CD4-positive, alpha-beta T cell (primary cell): ENCODE results near the gene BANF1. TPM values are rescaled to one million over a fixed set of nuclear protein-coding genes. Genes with fewer than 3 reads are reported as not detected.

Experiments
- ATAC-seq: fragments of 200-7000 bp; cut with Tn5 transposase; one replicate; pipeline ENCODE4 v1.10.0; 2022; ENCODE audit warnings: mild to moderate bottlenecking; ENCODE audit not compliant: poor library complexity
- CTCF ChIA-PET: fragments of 350-600 bp; sonication (Branson Sonifier 250); formaldehyde crosslinking; loops from one replicate; lab custom pipeline; 2021; ENCODE audit warnings: antibody characterized with exemption, inconsistent platforms; lab: Charles Lee
- POLR2A ChIA-PET: fragments of 350-600 bp; sonication (Branson Sonifier 250); formaldehyde crosslinking; loops from one replicate; lab custom pipeline; 2021; ENCODE audit warnings: antibody characterized with exemption, inconsistent platforms; lab: Charles Lee
- DNase-seq, 14 experiments: peaks; one replicate each; pipeline ENCODE4 v3.0.0-alpha.2; 2013 to 2020; ENCODE audit warnings: mixed read lengths in 2 of 14
- H3K27ac ChIP-seq, 2 donors: one replicate each; pipeline versions ENCODE4 v1.5.1 to v1.7.0; 2013; ENCODE audit warnings: low read length in 2 of 2, low read depth in 1 of 2, mild to moderate bottlenecking in 1 of 2
- H3K27me3 ChIP-seq, 2 experiments: 1 replicate in 1 of 2; 2 replicates in 1 of 2; pipeline versions ENCODE4 v1.6.1 to v1.7.0; 2013; ENCODE audit warnings: low read length in 2 of 2, control low read depth in 1 of 2, mild to moderate bottlenecking in 1 of 2, moderate library complexity in 1 of 2; ENCODE audit not compliant: insufficient read depth in 2 of 2, control insufficient read depth in 1 of 2
- H3K36me3 ChIP-seq: one replicate; pipeline ENCODE4 v1.6.1; 2013; ENCODE audit warnings: low read length, control low read depth; ENCODE audit not compliant: insufficient read depth
- H3K4me1 ChIP-seq: one replicate; pipeline ENCODE4 v1.6.1; 2013; ENCODE audit warnings: low read length, control low read depth; ENCODE audit not compliant: insufficient read depth
- H3K4me3 ChIP-seq: one replicate; pipeline ENCODE4 v1.5.1; 2013; ENCODE audit warnings: mild to moderate bottlenecking, low read length, moderate library complexity
- H3K9me3 ChIP-seq, 2 experiments: 1 replicate in 1 of 2; 2 replicates in 1 of 2; pipeline versions ENCODE4 v1.6.1 to v1.7.0; 2013; ENCODE audit warnings: low read length in 2 of 2, mild to moderate bottlenecking in 2 of 2, control low read depth in 1 of 2, moderate library complexity in 1 of 2; ENCODE audit not compliant: control insufficient read depth in 1 of 2, insufficient read depth in 1 of 2
- H3K27ac Mint-ChIP-seq: one replicate; pipeline ENCODE4 v1.8.0; 2020; ENCODE audit warnings: mixed read lengths
- H3K27me3 Mint-ChIP-seq: one replicate; pipeline ENCODE4 v1.8.0; 2021; ENCODE audit warnings: mixed read lengths
- H3K36me3 Mint-ChIP-seq: one replicate; pipeline ENCODE4 v1.8.0; 2021; ENCODE audit warnings: low read depth, mixed read lengths
- H3K4me1 Mint-ChIP-seq: one replicate; pipeline ENCODE4 v1.8.0; 2021; ENCODE audit warnings: low read depth, mixed read lengths
- H3K4me3 Mint-ChIP-seq: one replicate; pipeline ENCODE4 v1.8.0; 2020; ENCODE audit warnings: mild to moderate bottlenecking, mixed read lengths
- H3K9me3 Mint-ChIP-seq: one replicate; pipeline ENCODE4 v1.8.0; 2020; ENCODE audit warnings: mixed read lengths
- intact Hi-C, 2 experiments: fragments of 100-400 bp; cut with DNase I in 1 of 2; cut with micrococcal nuclease in 1 of 2; formaldehyde crosslinking; loops; one replicate each; pipeline versions ENCODE4 v1.15.1 to v1.9.0; 2023 to 2025; cut with DNase I, micrococcal nuclease
- total RNA-seq, 174 experiments: library from RNA in 2 of 174; stranded (reverse) in 2 of 174; gene quantifications; one replicate each; pipeline ENCODE4 v1.2.3 and lab custom pipeline; 2021 to 2026
- TF ChIP-seq, protein P1 (sequence below): fragments of 200-600 bp; IDR thresholded peaks from one replicate; pipeline ENCODE4 v1.8.0; 2022; ENCODE audit warnings: antibody characterized with exemption, mild to moderate bottlenecking

Gene BANF1
- total RNA-seq, 2 experiments from 2014 or later = 21.3 to 22.3 TPM

DNA sequence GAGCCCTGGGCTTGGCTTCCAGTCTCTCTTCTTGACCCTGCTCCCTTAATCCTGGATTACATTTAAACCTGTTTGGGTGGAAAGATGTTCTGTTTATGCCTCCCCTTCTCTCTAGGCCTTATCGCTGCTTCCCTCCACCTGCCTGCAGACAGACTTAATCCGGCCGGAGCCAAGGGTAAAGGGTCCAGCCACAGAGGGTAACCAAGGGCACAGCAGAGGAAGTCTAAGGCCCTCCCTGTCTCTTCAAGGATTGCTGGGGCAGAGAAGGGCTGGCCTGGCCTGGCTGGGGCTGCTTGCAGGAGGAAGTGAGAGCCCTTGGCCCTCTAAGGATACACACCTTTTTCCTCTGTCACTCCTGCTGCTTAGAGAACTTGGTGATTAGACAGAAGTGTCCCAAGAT lies 44.6 kb downstream of the BANF1 start:
- CTCF ChIA-PET = no interaction called here
- intact Hi-C loops = loop anchor here in 1 of 2 experiments (10.0 kb wide), 1 partner anchor 332 kb away; the partner anchor contains the start of gene KAT5
- TF ChIP-seq, protein P1, sequence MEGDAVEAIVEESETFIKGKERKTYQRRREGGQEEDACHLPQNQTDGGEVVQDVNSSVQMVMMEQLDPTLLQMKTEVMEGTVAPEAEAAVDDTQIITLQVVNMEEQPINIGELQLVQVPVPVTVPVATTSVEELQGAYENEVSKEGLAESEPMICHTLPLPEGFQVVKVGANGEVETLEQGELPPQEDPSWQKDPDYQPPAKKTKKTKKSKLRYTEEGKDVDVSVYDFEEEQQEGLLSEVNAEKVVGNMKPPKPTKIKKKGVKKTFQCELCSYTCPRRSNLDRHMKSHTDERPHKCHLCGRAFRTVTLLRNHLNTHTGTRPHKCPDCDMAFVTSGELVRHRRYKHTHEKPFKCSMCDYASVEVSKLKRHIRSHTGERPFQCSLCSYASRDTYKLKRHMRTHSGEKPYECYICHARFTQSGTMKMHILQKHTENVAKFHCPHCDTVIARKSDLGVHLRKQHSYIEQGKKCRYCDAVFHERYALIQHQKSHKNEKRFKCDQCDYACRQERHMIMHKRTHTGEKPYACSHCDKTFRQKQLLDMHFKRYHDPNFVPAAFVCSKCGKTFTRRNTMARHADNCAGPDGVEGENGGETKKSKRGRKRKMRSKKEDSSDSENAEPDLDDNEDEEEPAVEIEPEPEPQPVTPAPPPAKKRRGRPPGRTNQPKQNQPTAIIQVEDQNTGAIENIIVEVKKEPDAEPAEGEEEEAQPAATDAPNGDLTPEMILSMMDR = no peak
- Mint-ChIP-seq H3K4me1 (peaks cover 27% of the 10 kb centered on the region), H3K27me3 (peaks cover 5% of the 10 kb centered on the region), H3K4me3 (no peak overlapping the region), H3K36me3 (peaks cover 8% of the 10 kb centered on the region), H3K27ac (no peak overlapping the region), H3K9me3 (no peaks in the 10 kb centered on the region)
- Histone ChIP-seq H3K9me3 (no peaks in the 10 kb centered on the region), H3K4me3 (no peak overlapping the region), H3K27me3 (no peaks in the 10 kb centered on the region), H3K36me3 (no peaks in the 10 kb centered on the region), H3K4me1 (peaks cover 36% of the 10 kb centered on the region), H3K27ac (no peak overlapping the region)
- DNase-seq = no peak
- ATAC-seq = no peak
- POLR2A ChIA-PET = no interaction called here

DNA sequence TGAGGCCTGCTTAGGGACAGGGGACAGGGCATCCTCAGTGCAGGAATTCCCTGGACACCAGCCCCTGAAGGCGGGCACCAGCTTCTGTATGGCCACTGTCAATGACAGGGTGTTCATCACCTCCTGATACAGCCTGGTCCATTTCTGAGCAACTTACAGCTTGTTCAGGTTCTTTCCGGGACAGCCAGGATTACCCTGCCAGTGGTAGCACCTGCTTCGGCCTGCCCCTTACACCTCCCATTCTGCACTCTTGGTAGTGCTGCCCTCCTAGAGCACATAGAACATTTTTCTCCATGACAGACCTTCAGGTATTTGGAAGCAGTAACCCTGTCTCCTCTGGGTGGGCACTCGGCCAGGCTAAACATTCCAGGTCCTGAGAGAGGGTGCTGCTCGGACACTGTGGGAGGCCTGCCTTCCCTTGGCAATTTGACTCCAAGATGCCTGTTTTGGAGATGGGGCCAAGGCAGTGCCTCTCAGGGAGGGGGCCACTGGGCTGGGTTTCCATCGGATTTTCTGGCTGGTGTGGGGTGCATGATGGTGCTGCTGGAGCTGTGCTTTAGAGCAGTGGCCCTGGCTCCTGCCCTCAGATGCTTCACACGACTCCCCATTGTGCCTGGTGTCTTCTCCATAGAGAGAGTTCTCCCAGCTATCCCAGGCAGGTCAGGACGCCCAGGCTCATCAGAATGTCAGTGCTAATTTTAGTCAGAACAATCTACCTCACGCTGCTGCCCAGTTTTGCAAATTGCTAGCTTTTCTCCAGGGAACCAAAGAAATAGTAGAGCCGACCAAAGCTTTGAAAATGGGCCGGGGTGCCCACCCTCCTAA lies 45.5 kb downstream of the BANF1 start:
- ATAC-seq (no peak), DNase-seq (no peak)
- Histone ChIP-seq H3K4me3 (no peak overlapping the region), H3K4me1 (peaks cover 40% of the 10 kb centered on the region), H3K9me3 (no peaks in the 10 kb centered on the region), H3K36me3 (no peaks in the 10 kb centered on the region), H3K27ac (no peak overlapping the region), H3K27me3 (no peaks in the 10 kb centered on the region)
- Mint-ChIP-seq H3K4me1 (peaks cover 36% of the 10 kb centered on the region), H3K36me3 (peaks cover 16% of the 10 kb centered on the region), H3K27me3 (peaks cover 5% of the 10 kb centered on the region), H3K4me3 (no peak overlapping the region), H3K9me3 (no peaks in the 10 kb centered on the region), H3K27ac (no peak overlapping the region)
- ChIA-PET POLR2A (no interaction called here), CTCF (interaction anchor here (1.2 kb wide), 1 partner anchor 25 kb away, joined by 6 read pairs; no protein-coding TSS in a partner anchor)
- TF ChIP-seq, protein P1 = no peak
- intact Hi-C loops = loop anchor here in 1 of 2 experiments (10.0 kb wide), 1 partner anchor 333 kb away; the partner anchor contains the start of gene KAT5

DNA sequence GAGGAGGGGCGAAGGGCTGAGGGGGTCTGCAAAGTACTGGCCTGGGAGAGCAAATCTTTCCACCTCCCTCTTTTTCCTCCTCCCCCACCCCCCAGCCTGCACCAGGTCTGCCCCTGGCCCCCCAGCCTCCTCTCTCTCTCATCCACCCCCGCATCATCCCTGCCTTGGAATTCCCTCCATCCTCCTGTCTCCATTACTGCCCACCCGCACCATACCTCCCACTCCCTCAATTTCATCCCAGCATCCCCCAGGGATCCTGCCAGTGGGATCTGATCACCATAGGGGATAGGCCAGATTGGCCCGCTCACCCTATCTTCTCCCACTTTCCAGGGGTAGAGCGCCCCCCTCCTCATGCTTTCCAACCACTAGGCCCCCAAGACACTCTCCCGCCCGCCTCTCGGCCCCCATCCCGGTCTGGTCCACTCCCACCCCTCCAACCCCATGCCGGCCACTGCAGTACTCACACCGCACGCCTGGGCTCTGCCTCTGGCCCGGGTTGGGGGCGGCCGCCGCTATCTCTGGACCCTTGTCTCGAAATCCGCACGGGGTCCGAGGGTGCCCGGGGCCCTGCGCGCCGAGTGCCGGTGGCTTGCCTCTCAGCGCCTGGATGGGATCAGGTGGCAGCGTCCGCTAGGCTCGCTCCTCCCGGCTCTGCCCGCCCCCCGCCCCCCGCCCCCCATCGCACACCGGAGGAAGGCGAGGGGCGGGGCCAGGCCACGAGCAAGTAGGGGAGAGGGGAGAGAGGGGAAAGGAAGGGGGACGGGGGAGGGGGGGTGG lies 46.4 kb downstream of the BANF1 start, which contains the start of gene GAL3ST3:
GAL3ST3 (minus strand) TSS at position 615 of the 777 bp plus-strand sequence. CDS start 3,746 bp downstream, outside the sequence.
- peak in 2 of 14 experiments; percentile 17 to 36 for DNase-seq

More for the DNA sequence above, 46.4 kb downstream of the BANF1 start, which contains the start of gene GAL3ST3:
- peaks cover 49% of the 10 kb centered on the region for H3K4me1 ChIP-seq
- no peak within 1 kb of the TSS for H3K4me3 ChIP-seq
- no peaks in the 10 kb centered on the region for H3K9me3 ChIP-seq
- H3K36me3 Mint-ChIP-seq = peaks cover 23% of the 10 kb centered on the region
- H3K27ac Mint-ChIP-seq = peak within 1 kb of the TSS; percentile 24
- ChIA-PET POLR2A (no interaction called here), CTCF (interaction anchor here (1.2 kb wide), 1 partner anchor 26 kb away, joined by 6 read pairs; no protein-coding TSS in a partner anchor)
- peaks cover 42% of the 10 kb centered on the region for H3K4me1 Mint-ChIP-seq
- peaks cover 7% of the 10 kb centered on the region for H3K36me3 ChIP-seq
- H3K4me3 Mint-ChIP-seq = peak within 1 kb of the TSS; percentile 46
- TF ChIP-seq, protein P1 = no peak
- H3K27ac ChIP-seq = no peak within 1 kb of the TSS
- H3K27me3 ChIP-seq = no peaks in the 10 kb centered on the region
- intact Hi-C loops = loop anchor here in 1 of 2 experiments (10.0 kb wide), 1 partner anchor 334 kb away; the partner anchor contains the start of gene KAT5
- ATAC-seq = no peak
- H3K27me3 Mint-ChIP-seq = peaks cover 5% of the 10 kb centered on the region
- no peaks in the 10 kb centered on the region for H3K9me3 Mint-ChIP-seq
